Measurements from ENCODE around the gene DHRS13. TPM values are rescaled to one million over a fixed set of nuclear protein-coding genes. Genes with fewer than 3 reads are reported as not detected.

The DHRS13 gene
- total and polyA plus RNA-seq, 2 donors (not counting 1 experiment from before 2014, with no cell fraction given) = 2.6 to 7.8 TPM

- Histone ChIP-seq H3K9ac (ENCODE audit: insufficient read depth, low read length) (no peak overlapping the region), H3K4me1 (ENCODE audit: control insufficient read depth, extremely low read depth, insufficient read depth, low read length) (no peaks in the 10 kb centered on the region), H3K4me3 (replicated peaks in 1 of 4; ENCODE audit: control extremely low read depth in 1 of 4, insufficient read depth in 1 of 4, low read depth in 3 of 4, low read length in 4 of 4) (no peak overlapping the region), H3K27ac (ENCODE audit: insufficient read depth, low read length) (no peak overlapping the region), H3K27me3 (ENCODE audit: control insufficient read depth, insufficient read depth, low read length) (no peaks in the 10 kb centered on the region), H3K9me3 (ENCODE audit: control insufficient read depth, insufficient read depth, low read depth, low read length) (no peaks in the 10 kb centered on the region), H3K36me3 (ENCODE audit: control insufficient read depth, insufficient read depth, low read length) (peaks cover 8% of the 10 kb centered on the region), H2AFZ (ENCODE audit: low read length) (no peak overlapping the region), H3K4me2 (ENCODE audit: extremely low read depth, insufficient read depth, low read length) (no peak overlapping the region), H3K79me2 (ENCODE audit: control insufficient read depth, insufficient read depth, low read length) (no peaks in the 10 kb centered on the region), H4K20me1 (ENCODE audit: control insufficient read depth, extremely low read depth, insufficient read depth, low read length) (no peaks in the 10 kb centered on the region)
- DNase-seq (ENCODE audit: low read depth in 2 of 2) = no peak
- TF ChIP-seq EZH2 (IDR thresholded peaks at IDR 0.05; ENCODE audit: low read length, missing control alignments) = no peak
- TF ChIP-seq, protein P1, sequence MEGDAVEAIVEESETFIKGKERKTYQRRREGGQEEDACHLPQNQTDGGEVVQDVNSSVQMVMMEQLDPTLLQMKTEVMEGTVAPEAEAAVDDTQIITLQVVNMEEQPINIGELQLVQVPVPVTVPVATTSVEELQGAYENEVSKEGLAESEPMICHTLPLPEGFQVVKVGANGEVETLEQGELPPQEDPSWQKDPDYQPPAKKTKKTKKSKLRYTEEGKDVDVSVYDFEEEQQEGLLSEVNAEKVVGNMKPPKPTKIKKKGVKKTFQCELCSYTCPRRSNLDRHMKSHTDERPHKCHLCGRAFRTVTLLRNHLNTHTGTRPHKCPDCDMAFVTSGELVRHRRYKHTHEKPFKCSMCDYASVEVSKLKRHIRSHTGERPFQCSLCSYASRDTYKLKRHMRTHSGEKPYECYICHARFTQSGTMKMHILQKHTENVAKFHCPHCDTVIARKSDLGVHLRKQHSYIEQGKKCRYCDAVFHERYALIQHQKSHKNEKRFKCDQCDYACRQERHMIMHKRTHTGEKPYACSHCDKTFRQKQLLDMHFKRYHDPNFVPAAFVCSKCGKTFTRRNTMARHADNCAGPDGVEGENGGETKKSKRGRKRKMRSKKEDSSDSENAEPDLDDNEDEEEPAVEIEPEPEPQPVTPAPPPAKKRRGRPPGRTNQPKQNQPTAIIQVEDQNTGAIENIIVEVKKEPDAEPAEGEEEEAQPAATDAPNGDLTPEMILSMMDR (conservative IDR thresholded peaks at IDR 0.05 in 1 of 2, IDR thresholded peaks at IDR 0.05 in 1 of 2; ENCODE audit: low read depth in 1 of 2, low read length in 2 of 2) = no peak
Observed at GRCh38 chr17:28887871-28888471, 14.9 kb downstream of the DHRS13 start.

DNA sequence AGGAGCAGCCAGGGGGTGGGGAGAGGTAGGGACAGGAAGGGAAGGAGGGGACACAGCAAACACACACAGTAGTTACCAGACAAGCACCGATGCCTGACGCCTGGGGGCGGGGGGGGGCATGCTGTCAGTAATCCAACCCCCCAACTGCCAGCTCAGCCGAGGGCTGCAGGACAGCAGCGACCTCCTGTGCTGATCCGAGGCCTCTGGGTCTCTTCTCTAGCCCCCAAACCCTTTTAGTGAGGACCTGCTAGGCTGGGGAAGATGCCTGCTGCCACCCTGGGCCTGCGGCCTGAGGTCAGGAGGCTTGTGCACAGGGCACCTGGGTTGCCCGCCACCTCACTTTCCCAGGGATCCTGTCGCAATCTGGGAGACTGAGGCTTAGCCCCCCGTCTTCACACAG, 16.9 kb downstream of the DHRS13 start:
- TF ChIP-seq, protein P1 (conservative IDR thresholded peaks at IDR 0.05 in 1 of 2, IDR thresholded peaks at IDR 0.05 in 1 of 2; ENCODE audit: low read depth in 1 of 2, low read length in 2 of 2) = no peak
- no peak for TF ChIP-seq EZH2 (IDR thresholded peaks at IDR 0.05; ENCODE audit: low read length, missing control alignments)
- H3K27ac ChIP-seq (ENCODE audit: insufficient read depth, low read length) = no peak overlapping the region
- peaks cover 22% of the 10 kb centered on the region for H3K36me3 ChIP-seq (ENCODE audit: control insufficient read depth, insufficient read depth, low read length)
- no peak for DNase-seq (ENCODE audit: low read depth in 2 of 2)
- no peak overlapping the region for H2AFZ ChIP-seq (ENCODE audit: low read length)
- H3K27me3 ChIP-seq (ENCODE audit: control insufficient read depth, insufficient read depth, low read length) = no peaks in the 10 kb centered on the region
- H3K4me2 ChIP-seq (ENCODE audit: extremely low read depth, insufficient read depth, low read length) = no peak overlapping the region
- H4K20me1 ChIP-seq (ENCODE audit: control insufficient read depth, extremely low read depth, insufficient read depth, low read length) = no peaks in the 10 kb centered on the region
- H3K4me1 ChIP-seq (ENCODE audit: control insufficient read depth, extremely low read depth, insufficient read depth, low read length) = no peaks in the 10 kb centered on the region
- H3K9ac ChIP-seq (ENCODE audit: insufficient read depth, low read length) = no peak overlapping the region
- H3K4me3 ChIP-seq (replicated peaks in 1 of 4; ENCODE audit: control extremely low read depth in 1 of 4, insufficient read depth in 1 of 4, low read depth in 3 of 4, low read length in 4 of 4) = no peak overlapping the region
- H3K79me2 ChIP-seq (ENCODE audit: control insufficient read depth, insufficient read depth, low read length) = no peaks in the 10 kb centered on the region
- no peaks in the 10 kb centered on the region for H3K9me3 ChIP-seq (ENCODE audit: control insufficient read depth, insufficient read depth, low read depth, low read length)

DNA sequence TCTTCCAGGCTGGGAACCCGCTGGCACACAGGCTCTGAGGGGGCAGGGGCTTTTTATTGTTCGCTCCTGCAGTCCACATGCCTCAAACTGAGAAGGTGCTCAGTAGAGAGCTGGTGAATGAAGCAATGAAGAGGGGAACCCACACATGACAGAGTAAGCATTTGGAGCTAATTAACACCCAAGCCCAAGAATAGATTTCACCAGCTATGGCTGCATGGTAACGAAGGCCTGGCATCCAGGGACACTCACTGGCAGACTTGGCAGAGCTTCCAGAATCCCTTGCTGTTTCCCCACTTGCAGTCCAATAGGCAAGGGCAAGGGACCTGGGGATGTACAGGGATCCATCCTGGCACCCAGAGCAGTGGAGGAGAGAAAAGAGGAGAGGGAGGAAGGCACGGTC, 17.5 kb downstream of the DHRS13 start:
- no peak for DNase-seq (ENCODE audit: low read depth in 2 of 2)
- H4K20me1 ChIP-seq (ENCODE audit: control insufficient read depth, extremely low read depth, insufficient read depth, low read length) = no peaks in the 10 kb centered on the region
- no peak overlapping the region for H3K27ac ChIP-seq (ENCODE audit: insufficient read depth, low read length)
- H3K4me3 ChIP-seq (replicated peaks in 1 of 4; ENCODE audit: control extremely low read depth in 1 of 4, insufficient read depth in 1 of 4, low read depth in 3 of 4, low read length in 4 of 4) = no peak overlapping the region
- no peak for TF ChIP-seq EZH2 (IDR thresholded peaks at IDR 0.05; ENCODE audit: low read length, missing control alignments)
- no peak overlapping the region for H3K9ac ChIP-seq (ENCODE audit: insufficient read depth, low read length)
- H3K36me3 ChIP-seq (ENCODE audit: control insufficient read depth, insufficient read depth, low read length) = peaks cover 27% of the 10 kb centered on the region
- no peak overlapping the region for H2AFZ ChIP-seq (ENCODE audit: low read length)
- no peaks in the 10 kb centered on the region for H3K79me2 ChIP-seq (ENCODE audit: control insufficient read depth, insufficient read depth, low read length)
- H3K27me3 ChIP-seq (ENCODE audit: control insufficient read depth, insufficient read depth, low read length) = no peaks in the 10 kb centered on the region
- H3K4me1 ChIP-seq (ENCODE audit: control insufficient read depth, extremely low read depth, insufficient read depth, low read length) = no peaks in the 10 kb centered on the region
- H3K9me3 ChIP-seq (ENCODE audit: control insufficient read depth, insufficient read depth, low read depth, low read length) = no peaks in the 10 kb centered on the region
- no peak overlapping the region for H3K4me2 ChIP-seq (ENCODE audit: extremely low read depth, insufficient read depth, low read length)

All from fibroblast of lung (primary cell).